ENCODE data around the gene VAPB. TPM values are rescaled to one million over a fixed set of nuclear protein-coding genes. Genes with fewer than 3 reads are reported as not detected.
A peak's percentile ranks its signal among the peaks of the same experiment; 100 is the strongest.

Gene VAPB
- total RNA-seq, 4 donors from 2014 or later = 37.8 to 53.3 (median 39.2) TPM

DNA sequence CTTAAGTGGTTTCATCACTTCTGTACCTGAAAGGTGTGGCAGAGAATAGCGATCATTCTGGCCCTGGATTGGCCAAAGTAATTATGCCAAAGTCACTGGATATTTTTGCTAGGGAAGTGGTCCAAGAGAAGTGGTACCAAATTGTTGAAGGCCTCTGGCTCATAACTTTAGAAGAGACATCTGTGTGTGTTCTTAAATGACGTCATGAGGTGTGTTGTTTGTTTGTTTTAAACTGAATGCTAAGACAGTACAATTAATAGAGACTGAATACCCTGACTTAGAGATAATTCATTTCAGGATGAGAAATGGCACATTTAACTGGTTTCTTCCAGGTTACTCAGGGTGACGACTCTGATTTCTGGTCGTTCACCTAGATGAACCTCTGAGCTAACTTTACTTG, 3.3 kb downstream of the VAPB start:
- Histone ChIP-seq H3K27me3 (no peaks in the 10 kb centered on the region), H3K9me3 (no peaks in the 10 kb centered on the region), H3K27ac (peak overlapping the region in 1 of 3 donors; percentile 12), H3K4me3 (replicated peaks in 1 of 3) (no peak overlapping the region), H3K4me1 (peaks cover 35 to 60% of the 10 kb centered on the region in 2 donors), H3K36me3 (no peaks in the 10 kb centered on the region)
- WGBS, 2 donors = 69 to 84% methylated on average over 4 of the region's 4 CpGs
- TF ChIP-seq, protein P1, sequence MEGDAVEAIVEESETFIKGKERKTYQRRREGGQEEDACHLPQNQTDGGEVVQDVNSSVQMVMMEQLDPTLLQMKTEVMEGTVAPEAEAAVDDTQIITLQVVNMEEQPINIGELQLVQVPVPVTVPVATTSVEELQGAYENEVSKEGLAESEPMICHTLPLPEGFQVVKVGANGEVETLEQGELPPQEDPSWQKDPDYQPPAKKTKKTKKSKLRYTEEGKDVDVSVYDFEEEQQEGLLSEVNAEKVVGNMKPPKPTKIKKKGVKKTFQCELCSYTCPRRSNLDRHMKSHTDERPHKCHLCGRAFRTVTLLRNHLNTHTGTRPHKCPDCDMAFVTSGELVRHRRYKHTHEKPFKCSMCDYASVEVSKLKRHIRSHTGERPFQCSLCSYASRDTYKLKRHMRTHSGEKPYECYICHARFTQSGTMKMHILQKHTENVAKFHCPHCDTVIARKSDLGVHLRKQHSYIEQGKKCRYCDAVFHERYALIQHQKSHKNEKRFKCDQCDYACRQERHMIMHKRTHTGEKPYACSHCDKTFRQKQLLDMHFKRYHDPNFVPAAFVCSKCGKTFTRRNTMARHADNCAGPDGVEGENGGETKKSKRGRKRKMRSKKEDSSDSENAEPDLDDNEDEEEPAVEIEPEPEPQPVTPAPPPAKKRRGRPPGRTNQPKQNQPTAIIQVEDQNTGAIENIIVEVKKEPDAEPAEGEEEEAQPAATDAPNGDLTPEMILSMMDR (IDR thresholded peaks at IDR 0.05) = no peak
- TF ChIP-seq POLR2A (IDR thresholded peaks at IDR 0.05) = no peak
- intact Hi-C loops (cut with DNase I) = no loop called here
- DNase-seq = no peak

DNA sequence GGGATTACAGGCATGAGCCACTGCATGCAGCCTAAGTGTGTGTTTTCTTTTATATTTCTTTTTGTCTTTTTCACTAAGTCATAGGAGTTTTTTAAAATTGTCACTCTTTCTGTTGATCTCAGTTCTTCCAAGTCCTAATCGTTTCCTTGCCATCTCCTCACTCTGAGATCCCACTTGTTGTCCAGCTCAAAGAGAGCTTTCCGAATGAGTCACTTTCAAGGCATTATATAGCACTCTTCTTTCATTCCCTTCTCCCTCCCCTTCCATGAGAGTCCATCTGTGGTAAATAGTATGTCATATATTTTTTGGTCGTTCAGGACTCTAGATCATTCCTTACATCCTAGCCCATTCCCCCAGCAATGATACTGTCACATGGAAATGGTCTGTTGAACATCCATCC, 4.3 kb downstream of the VAPB start:
- no peaks in the 10 kb centered on the region for H3K36me3 ChIP-seq
- no peaks in the 10 kb centered on the region for H3K9me3 ChIP-seq
- TF ChIP-seq, protein P1 (IDR thresholded peaks at IDR 0.05) = no peak
- no peak for TF ChIP-seq POLR2A (IDR thresholded peaks at IDR 0.05)
- H3K4me3 ChIP-seq (replicated peaks in 1 of 3) = no peak overlapping the region
- WGBS, 2 donors = 73 to 77% methylated on average over 3 of the region's 3 CpGs
- peaks cover 44 to 70% of the 10 kb centered on the region in 2 donors for H3K4me1 ChIP-seq
- H3K27ac ChIP-seq = no peak overlapping the region
- intact Hi-C loops (cut with DNase I) = no loop called here
- H3K27me3 ChIP-seq = no peaks in the 10 kb centered on the region
- DNase-seq = no peak

DNA sequence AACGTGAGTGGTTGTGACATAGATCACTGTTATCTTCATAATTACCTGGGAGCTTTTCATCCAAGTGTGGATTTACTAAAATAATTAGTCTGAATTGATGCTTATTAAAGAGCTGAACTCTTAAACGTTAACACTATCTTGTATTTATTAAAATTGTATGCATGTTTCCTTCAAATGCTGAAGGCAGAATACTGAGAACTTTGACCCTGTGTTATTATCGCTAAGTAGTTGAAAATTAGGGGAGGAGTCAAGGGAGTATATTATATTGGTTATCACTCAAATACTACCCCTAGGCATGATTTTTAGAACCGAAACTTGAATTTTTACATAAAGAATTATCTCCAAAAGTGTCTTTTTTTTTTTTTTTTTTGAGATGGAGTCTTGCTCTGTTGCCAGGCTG, 5.8 kb downstream of the VAPB start:
- WGBS, 2 donors = 83 to 86% methylated on average over 4 of the region's 4 CpGs
- Histone ChIP-seq H3K36me3 (no peaks in the 10 kb centered on the region), H3K27me3 (no peaks in the 10 kb centered on the region), H3K9me3 (no peaks in the 10 kb centered on the region), H3K4me1 (peaks cover 46 to 81% of the 10 kb centered on the region in 2 donors), H3K4me3 (replicated peaks in 1 of 3) (no peak overlapping the region), H3K27ac (no peak overlapping the region)
- no peak for DNase-seq
- TF ChIP-seq POLR2A (IDR thresholded peaks at IDR 0.05) = no peak
- TF ChIP-seq, protein P1 (IDR thresholded peaks at IDR 0.05) = no peak
- intact Hi-C loops (cut with DNase I) = no loop called here

DNA sequence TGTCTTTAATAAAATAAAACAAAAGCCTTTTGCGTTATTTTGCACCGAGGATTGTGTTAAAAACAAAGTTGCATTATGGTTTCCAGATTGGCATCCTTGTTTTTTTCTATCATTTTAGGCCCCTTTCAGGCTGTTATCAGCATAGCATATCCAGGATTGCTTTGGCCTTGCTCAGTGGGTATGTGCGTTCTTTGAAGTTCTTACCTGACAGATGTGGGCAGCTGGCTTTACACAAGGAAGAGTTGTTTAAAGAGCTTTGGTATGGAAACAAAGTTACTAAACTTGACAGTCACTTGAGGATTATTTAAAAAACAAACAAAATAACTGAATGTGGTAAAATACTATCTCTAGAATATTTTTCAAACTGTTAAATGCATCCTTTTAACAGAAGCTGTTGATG, 6.6 kb downstream of the VAPB start:
- Histone ChIP-seq H3K4me1 (peaks cover 41 to 79% of the 10 kb centered on the region in 2 donors), H3K36me3 (no peaks in the 10 kb centered on the region), H3K27me3 (no peaks in the 10 kb centered on the region), H3K27ac (no peak overlapping the region), H3K9me3 (no peaks in the 10 kb centered on the region), H3K4me3 (replicated peaks in 1 of 3) (no peak overlapping the region)
- TF ChIP-seq, protein P1 (IDR thresholded peaks at IDR 0.05) = no peak
- TF ChIP-seq POLR2A (IDR thresholded peaks at IDR 0.05) = no peak
- 96 to 97% methylated on average over 3 of the region's 3 CpGs for WGBS, 2 donors
- intact Hi-C loops (cut with DNase I) = no loop called here
- no peak for DNase-seq

DNA sequence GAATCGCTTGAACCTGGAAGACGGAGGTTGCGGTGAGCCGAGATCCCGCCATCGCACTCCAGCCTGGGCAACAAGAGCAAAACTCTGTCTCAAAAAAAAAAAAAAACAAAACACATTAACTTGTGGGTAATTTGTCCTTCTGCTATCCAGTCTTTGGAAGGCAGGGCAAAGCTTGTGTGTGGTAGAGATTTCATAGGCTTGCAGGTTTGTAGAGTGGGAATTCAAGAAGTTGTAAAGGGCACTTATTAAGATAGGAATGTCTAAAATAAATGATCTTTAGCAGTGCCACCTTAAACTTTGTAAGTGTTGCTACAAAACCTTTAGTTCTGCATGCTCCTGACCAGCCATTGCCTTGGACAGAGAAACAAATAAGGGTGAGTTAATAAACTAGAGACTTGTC, 8.4 kb downstream of the VAPB start:
- Histone ChIP-seq H3K4me3 (replicated peaks in 1 of 3) (no peak overlapping the region), H3K27ac (no peak overlapping the region), H3K4me1 (peaks cover 36 to 67% of the 10 kb centered on the region in 2 donors), H3K36me3 (no peaks in the 10 kb centered on the region), H3K27me3 (no peaks in the 10 kb centered on the region), H3K9me3 (no peaks in the 10 kb centered on the region)
- 86 to 95% methylated on average over 6 of the region's 6 CpGs for WGBS, 2 donors
- TF ChIP-seq, protein P1 (IDR thresholded peaks at IDR 0.05) = no peak
- TF ChIP-seq POLR2A (IDR thresholded peaks at IDR 0.05) = no peak
- no peak for DNase-seq
- intact Hi-C loops (cut with DNase I) = no loop called here
